Panc1 (cell line): ENCODE data around the gene SERP2. TPM values are rescaled to one million over a fixed set of nuclear protein-coding genes. Genes with fewer than 3 reads are reported as not detected.

Source experiments
- ATAC-seq: fragments of 200-7000 bp; cut with Tn5 transposase; 2 replicates; pipeline ENCODE4 v1.9.1; 2020; ENCODE audit warnings: mild to moderate bottlenecking, moderate library complexity
- BruUV-seq: library from RNA; stranded (reverse); fragments of 400-500 nt; replicated peaks from 2 replicates; lab custom pipeline; 2021; lab: Mats Ljungman, UMichigan
- CTCF ChIA-PET: fragments of 300-600 bp; sonication (Branson Sonifier 250); formaldehyde crosslinking; loops from one replicate; lab custom pipeline; 2022; ENCODE audit warnings: antibody characterized with exemption; lab: Charles Lee
- POLR2A ChIA-PET: fragments of 300-600 bp; sonication (Branson Sonifier 250); formaldehyde crosslinking; loops from one replicate; lab custom pipeline; 2022; ENCODE audit warnings: antibody characterized with exemption; lab: Charles Lee
- DNase-seq: peaks from one replicate; pipeline ENCODE4 v3.0.0-alpha.2; 2010; ENCODE audit warnings: low read depth, low spot score
- H3K27ac ChIP-seq: 2 replicates; pipeline ENCODE4 v1.5.1; 2011; ENCODE audit warnings: mild to moderate bottlenecking, low read length, inconsistent platforms
- H3K27me3 ChIP-seq: fragments of 200-500 bp; sonication (Bioruptor generic); 2 replicates; pipeline ENCODE4 v1.6.0; 2014; ENCODE audit warnings: low read length, inconsistent platforms; ENCODE audit not compliant: control insufficient read depth, insufficient read depth
- H3K36me3 ChIP-seq: fragments of 200-500 bp; sonication (Bioruptor generic); 2 replicates; pipeline ENCODE4 v1.5.1; 2014; ENCODE audit warnings: inconsistent platforms, mild to moderate bottlenecking, low read length, moderate library complexity; ENCODE audit not compliant: control insufficient read depth, insufficient read depth
- H3K4me1 ChIP-seq: 2 replicates; pipeline ENCODE4 v1.5.1; 2011; ENCODE audit warnings: inconsistent platforms, mild to moderate bottlenecking, low read length, moderate library complexity; ENCODE audit not compliant: control insufficient read depth, insufficient read depth
- H3K4me3 ChIP-seq, 2 experiments: 2 replicates each; pipeline ENCODE4 v1.5.1; 2011 to 2012; ENCODE audit warnings: low read depth in 2 of 2, low read length in 2 of 2, mild to moderate bottlenecking in 2 of 2, inconsistent platforms in 1 of 2, moderate library complexity in 1 of 2
- H3K9me3 ChIP-seq: fragments of 200-500 bp; sonication (Bioruptor generic); 2 replicates; pipeline ENCODE4 v1.5.1; 2014; ENCODE audit warnings: low read depth, mild to moderate bottlenecking, inconsistent platforms, low read length, moderate library complexity; ENCODE audit not compliant: control insufficient read depth, insufficient read depth
- POLR2AphosphoS5 ChIP-seq: IDR thresholded peaks from 2 replicates; pipeline ENCODE4 v1.6.1; 2012; ENCODE audit warnings: mild to moderate bottlenecking, low read depth, low read length, moderate library complexity
- REST ChIP-seq, 2 experiments: IDR thresholded peaks; 2 replicates each; pipeline ENCODE4 v1.6.1; 2011 to 2012; ENCODE audit warnings: low read depth in 2 of 2, control low read depth in 1 of 2, low read length in 1 of 2, mild to moderate bottlenecking in 1 of 2, moderate library complexity in 1 of 2; ENCODE audit not compliant: insufficient read depth in 1 of 2
- SIN3A ChIP-seq: IDR thresholded peaks from 2 replicates; pipeline ENCODE4 v1.6.1; 2012; ENCODE audit warnings: low read depth, mild to moderate bottlenecking, low read length, moderate library complexity, borderline replicate concordance; ENCODE audit not compliant: insufficient read depth
- TCF7L2 ChIP-seq: IDR thresholded peaks from 2 replicates; pipeline ENCODE4 v1.6.1; 2011; ENCODE audit warnings: mild to moderate bottlenecking, low read depth, low read length, inconsistent platforms
- in situ Hi-C: cut with HindIII; loops from 2 replicates; pipeline ENCODE4 v1.10.0; 2016; ENCODE audit warnings: low sequenced_read_pairs, low pct_unique_long_range_greater_than_20kb
- intact Hi-C: fragments of 100-400 bp; cut with micrococcal nuclease; formaldehyde crosslinking; loops from one replicate; pipeline ENCODE4 v1.10.0; 2022; ENCODE audit not compliant: unreplicated experiment
- total RNA-seq: library from RNA; stranded (reverse); gene quantifications from one replicate; pipeline ENCODE4 v1.2.1, GENCODE V29; 2021; ENCODE audit not compliant: unreplicated experiment
- TF ChIP-seq, protein P1 (sequence below): fragments of 450-650 bp; IDR thresholded peaks from 2 replicates; pipeline ENCODE4 v1.5.1; 2017; ENCODE audit warnings: mild to moderate bottlenecking

The SERP2 gene
- total RNA-seq, 1 experiment from 2014 or later = 0.18 TPM

DNA sequence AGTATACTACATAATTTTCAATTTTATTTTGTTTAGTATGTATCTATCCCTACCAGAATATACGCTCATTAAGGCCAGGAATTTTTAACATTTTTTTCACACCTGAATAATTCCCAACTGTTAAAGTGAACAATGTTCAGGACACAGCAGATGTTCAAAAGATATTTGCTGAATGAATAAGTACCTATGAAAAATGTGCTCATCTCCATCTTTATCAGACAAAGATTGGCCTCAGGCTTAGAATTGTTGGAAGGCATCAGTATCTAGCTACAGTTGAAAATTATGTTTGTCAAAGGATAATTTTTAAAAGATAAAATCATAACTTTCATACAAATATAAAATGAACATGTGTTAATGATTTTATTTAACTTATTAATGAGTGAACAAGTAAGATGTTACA is 30.9 kb upstream of the SERP2 start:
- Histone ChIP-seq H3K27me3 (no peaks in the 10 kb centered on the region), H3K4me1 (no peaks in the 10 kb centered on the region), H3K36me3 (no peaks in the 10 kb centered on the region), H3K9me3 (no peaks in the 10 kb centered on the region), H3K27ac (no peak overlapping the region), H3K4me3 (no peak overlapping the region)
- TF ChIP-seq SIN3A = no peak
- TF ChIP-seq TCF7L2 = no peak
- TF ChIP-seq POLR2AphosphoS5 = no peak
- TF ChIP-seq, protein P1, sequence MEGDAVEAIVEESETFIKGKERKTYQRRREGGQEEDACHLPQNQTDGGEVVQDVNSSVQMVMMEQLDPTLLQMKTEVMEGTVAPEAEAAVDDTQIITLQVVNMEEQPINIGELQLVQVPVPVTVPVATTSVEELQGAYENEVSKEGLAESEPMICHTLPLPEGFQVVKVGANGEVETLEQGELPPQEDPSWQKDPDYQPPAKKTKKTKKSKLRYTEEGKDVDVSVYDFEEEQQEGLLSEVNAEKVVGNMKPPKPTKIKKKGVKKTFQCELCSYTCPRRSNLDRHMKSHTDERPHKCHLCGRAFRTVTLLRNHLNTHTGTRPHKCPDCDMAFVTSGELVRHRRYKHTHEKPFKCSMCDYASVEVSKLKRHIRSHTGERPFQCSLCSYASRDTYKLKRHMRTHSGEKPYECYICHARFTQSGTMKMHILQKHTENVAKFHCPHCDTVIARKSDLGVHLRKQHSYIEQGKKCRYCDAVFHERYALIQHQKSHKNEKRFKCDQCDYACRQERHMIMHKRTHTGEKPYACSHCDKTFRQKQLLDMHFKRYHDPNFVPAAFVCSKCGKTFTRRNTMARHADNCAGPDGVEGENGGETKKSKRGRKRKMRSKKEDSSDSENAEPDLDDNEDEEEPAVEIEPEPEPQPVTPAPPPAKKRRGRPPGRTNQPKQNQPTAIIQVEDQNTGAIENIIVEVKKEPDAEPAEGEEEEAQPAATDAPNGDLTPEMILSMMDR = no peak
- TF ChIP-seq REST (IDR thresholded peaks at IDR 0.05; ENCODE audit: insufficient read depth in 1 of 2, low read depth in 2 of 2, low read length in 1 of 2) = no peak
- ATAC-seq (no peak), DNase-seq (no peak)
- ChIA-PET POLR2A (no interaction called here), CTCF (no interaction called here)
- intact Hi-C loops = no loop called here
- BruUV-seq = no TSS peak
- in situ Hi-C loops = no loop called here

DNA sequence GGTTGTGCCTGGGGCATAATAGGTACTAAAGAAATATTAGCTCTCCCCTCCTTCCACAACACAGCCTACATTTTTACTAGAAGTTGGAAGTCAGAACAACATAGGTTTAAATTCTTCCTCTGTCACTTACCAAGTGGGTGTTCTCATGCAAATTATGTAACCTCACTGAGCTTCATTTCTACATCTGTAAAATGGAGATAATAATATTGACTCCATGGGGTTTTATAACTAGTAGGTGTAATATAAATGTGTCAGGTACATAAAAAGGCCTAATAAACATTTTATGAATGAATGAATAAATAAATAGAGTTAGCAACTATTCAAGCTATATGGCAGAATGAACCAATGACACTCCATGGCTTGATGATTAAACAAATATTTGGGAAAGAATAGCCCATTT is 27.1 kb upstream of the SERP2 start:
- Histone ChIP-seq H3K27ac (no peak overlapping the region), H3K36me3 (no peaks in the 10 kb centered on the region), H3K9me3 (no peaks in the 10 kb centered on the region), H3K27me3 (no peaks in the 10 kb centered on the region), H3K4me3 (no peak overlapping the region), H3K4me1 (no peaks in the 10 kb centered on the region)
- intact Hi-C loops = no loop called here
- ChIA-PET CTCF (no interaction called here), POLR2A (no interaction called here)
- TF ChIP-seq REST (IDR thresholded peaks at IDR 0.05; ENCODE audit: insufficient read depth in 1 of 2, low read depth in 2 of 2, low read length in 1 of 2) = no peak
- TF ChIP-seq SIN3A = no peak
- no peak for TF ChIP-seq POLR2AphosphoS5
- TF ChIP-seq, protein P1 = no peak
- no peak for TF ChIP-seq TCF7L2
- ATAC-seq (no peak), DNase-seq (no peak)
- no TSS peak for BruUV-seq
- in situ Hi-C loops = no loop called here
